ENCODE data around the gene SERPINA9. TPM values are rescaled to one million over a fixed set of nuclear protein-coding genes. Genes with fewer than 3 reads are reported as not detected.

The SERPINA9 gene, protein sequence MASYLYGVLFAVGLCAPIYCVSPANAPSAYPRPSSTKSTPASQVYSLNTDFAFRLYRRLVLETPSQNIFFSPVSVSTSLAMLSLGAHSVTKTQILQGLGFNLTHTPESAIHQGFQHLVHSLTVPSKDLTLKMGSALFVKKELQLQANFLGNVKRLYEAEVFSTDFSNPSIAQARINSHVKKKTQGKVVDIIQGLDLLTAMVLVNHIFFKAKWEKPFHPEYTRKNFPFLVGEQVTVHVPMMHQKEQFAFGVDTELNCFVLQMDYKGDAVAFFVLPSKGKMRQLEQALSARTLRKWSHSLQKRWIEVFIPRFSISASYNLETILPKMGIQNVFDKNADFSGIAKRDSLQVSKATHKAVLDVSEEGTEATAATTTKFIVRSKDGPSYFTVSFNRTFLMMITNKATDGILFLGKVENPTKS
- not detected for total RNA-seq

GRCh38 chr14:94476023-94476422, at the start of gene SERPINA9:
SERPINA9 (minus strand) TSS chr14:94476197; CDS start chr14:94469840, 6,357 bp downstream.

GRCh38 chr14:94509356-94509755, 33.4 kb upstream of the SERPINA9 start, which contains the start of gene SERPINA12:
SERPINA12 (minus strand) TSS chr14:94509469; CDS start chr14:94498397, 11,072 bp downstream.

Other genes with a start within 250 kb of the SERPINA9 start
- not detected for gene SERPINA10, start 182.9 kb downstream of the SERPINA9 start, total RNA-seq
- not detected for gene SERPINA6, start 152.9 kb downstream of the SERPINA9 start, total RNA-seq
- gene SERPINA2, start 109.5 kb downstream of the SERPINA9 start, total RNA-seq = not detected
- 6.8 TPM for gene SERPINA1, start 87.6 kb downstream of the SERPINA9 start, total RNA-seq
- gene SERPINA11, start 23.4 kb downstream of the SERPINA9 start, total RNA-seq = not detected
- gene SERPINA12, start 33.3 kb upstream of the SERPINA9 start, total RNA-seq = 0.22 TPM
- not detected for gene SERPINA4, start 85.2 kb upstream of the SERPINA9 start, total RNA-seq
- 0.66 TPM for gene SERPINA5, start 105.2 kb upstream of the SERPINA9 start, total RNA-seq
- gene SERPINA3, start 136.2 kb upstream of the SERPINA9 start, total RNA-seq = 0.99 TPM

Data from camera-type eye (tissue), 1 donor.